Activated CD4-positive, alpha-beta T cell treated with anti-CD3 and anti-CD28 coated beads, Interleukin-2, amount 50 U/mL, for 4 hours (primary cell): Measurements from ENCODE around the gene LSM14B.

Experiments
- DNase-seq, 2 experiments: peaks; one replicate each; pipeline ENCODE4 v3.0.0-alpha.2; 2020

The LSM14B gene

GRCh38 chr20:62133051-62133845 is 11.0 kb downstream of the LSM14B start:
- no peak for DNase-seq

GRCh38 chr20:62133864-62134263 is 11.6 kb downstream of the LSM14B start:
- DNase-seq, result no peak

DNA sequence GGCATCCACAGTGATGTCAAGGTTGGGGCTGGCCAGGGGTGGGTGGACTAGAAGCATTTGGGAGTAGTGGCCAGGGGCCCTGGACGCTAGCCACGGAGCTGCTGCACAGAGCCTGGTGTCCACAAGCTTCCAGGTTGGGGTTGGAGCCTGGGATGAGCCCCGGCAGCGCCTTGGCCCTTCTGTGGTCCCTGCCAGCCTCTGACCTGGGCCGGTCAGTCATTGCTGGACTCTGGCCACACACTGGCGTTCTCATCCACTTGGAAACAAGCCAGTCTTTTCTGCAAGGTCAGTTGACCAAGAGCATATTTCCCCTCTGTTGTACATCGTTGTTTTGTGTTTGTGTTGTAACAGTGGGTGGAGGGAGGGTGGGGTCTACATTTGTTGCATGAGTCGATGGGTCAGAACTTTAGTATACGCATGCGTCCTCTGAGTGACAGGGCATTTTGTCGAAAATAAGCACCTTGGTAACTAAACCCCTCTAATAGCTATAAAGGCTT is 12.5 kb downstream of the LSM14B start:
- DNase-seq, result no peak

DNA sequence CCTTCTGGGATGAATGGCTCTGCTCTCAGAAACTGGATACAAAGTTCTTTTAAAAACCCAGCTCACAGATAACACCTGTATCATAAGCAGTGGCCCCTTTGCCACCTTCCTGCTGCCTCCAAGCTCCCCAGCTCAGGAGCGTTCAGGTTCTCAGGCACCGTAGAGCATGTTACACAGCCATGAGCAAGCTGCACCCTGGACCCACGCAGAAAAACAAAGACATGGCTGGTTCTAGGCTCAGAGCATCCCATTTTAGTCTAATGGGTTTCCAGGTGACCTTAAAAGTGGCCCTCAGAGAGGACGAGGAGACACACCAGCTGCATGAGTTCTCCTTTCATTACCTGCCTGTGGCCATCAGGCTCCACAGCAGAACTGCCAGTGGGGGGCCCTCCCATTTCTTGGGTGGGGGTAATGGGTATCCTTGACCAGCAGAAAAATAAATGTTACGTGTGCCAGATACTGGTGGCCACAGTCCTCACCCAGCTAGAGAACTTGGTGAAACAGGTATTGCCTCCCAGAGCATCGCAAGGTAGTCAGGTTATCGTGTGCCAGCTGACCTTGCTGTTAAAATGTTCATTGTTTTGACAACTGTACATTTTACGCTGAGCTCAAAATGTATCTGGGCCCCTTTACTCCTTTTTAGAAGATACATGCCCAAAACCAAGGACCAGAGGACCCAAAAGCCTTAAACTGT is 13.4 kb downstream of the LSM14B start:
- no peak for DNase-seq

DNA sequence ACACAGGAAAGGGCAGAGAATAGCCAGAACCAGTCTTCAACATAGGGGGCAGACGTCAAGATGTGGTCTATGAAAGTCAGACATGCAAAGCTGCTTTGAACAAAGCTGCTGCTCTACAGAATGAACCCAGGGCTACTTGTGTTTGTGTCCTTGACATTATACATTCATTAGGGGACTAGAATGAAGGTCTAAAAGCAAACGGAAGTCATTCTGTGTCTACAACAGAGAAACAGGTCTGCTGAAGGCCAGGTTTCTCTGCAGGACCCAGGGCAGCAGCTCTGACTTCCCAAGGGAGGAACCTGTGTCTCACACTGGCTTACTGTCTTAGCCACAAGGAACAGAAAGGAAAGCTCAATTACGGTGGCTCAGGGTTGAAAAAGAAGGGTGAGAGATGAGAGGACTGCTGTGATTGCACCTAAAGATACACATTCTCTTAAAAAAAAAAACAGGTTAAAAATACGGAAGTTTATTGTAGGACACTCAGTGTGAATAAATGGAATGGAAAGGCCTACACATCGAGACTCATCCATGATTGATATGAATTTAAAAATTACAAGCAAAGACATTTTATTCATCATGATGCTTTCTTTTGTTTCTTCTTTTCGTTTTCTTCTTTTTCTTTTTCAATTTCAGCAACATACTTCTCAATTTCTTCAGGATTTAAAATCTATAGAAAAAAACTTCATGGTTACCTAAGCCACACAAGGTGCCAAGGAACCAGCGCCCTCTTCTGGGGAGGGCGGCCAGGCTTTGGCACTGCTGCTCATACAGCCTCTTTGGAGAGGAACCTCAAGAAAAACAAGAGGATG is 14.2 kb downstream of the LSM14B start:
- DNase-seq, result peak; percentile 67 to 70

DNA sequence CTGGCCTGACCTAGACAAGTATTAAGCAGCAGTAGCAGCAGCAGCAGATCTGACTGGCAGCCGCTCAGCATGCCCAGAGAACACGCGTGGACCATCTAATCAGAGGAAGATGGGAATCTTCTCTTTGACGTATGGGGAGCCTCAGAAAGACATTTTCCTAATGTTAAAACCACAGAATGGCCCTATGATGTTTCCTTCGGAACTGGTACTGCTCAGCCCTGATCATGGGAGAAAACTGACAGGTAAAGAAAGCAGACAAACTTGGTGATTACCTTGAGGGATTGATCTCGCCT is 14.8 kb downstream of the LSM14B start:
- no peak for DNase-seq

DNA sequence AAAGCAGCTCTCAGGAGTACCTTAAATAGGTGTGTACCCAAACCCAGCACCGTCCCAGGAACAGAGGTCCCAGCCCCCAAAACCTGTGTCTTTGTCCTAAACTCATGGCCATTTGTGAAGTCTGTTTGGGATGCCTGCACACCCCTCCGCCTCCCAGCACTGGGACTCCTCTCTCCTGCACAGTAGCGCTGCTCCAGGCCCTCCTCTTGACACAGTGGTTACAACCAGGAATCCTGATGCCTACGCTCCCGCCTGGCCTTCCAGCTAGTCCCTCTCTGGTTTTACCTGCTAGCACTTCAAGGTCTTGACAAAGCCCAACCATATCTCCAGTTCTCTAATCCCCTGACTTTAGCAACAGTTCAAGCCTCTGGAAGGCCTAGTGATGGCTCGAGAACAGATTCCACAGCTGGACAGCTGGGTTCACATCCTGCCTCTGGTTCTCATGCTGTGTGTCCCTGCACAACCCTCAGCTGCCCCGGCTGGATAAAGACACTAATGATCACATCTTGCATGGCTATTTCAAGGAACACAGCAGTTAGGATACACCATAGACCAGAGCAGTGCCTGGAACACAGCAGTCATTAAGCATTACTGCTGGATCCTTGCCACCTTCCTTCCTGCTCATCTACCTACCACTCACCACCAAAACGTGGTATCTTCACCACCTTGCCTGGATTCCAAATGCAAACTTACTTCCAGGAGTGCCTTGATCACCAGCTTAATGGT is 15.4 kb downstream of the LSM14B start:
- no peak for DNase-seq

- DNase-seq, result no peak
These were observed 15.9 kb downstream of the LSM14B start for GRCh38 chr20:62138204-62138543.

- no peak for DNase-seq
These were observed 16.6 kb downstream of the LSM14B start for GRCh38 chr20:62138912-62139311.

DNA sequence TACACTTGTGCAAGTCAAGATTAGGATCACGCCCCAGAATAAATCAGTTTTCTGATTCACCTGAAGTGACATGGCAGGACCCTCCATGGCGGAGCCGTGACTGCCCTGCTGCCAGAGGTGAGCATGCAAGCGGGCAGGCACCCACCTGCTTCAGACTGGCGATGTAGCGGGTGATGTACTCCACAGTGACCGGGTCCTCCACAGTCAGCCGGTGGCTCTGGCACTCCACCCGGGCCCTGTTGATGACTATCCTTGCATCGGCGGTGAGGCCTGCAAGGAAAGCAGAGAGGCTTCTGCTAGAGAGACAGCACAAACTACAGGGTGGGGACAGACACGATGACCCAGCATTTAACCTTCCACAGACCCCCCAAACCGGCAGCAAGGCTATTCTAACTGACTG is 17.4 kb downstream of the LSM14B start:
- DNase-seq, result no peak

DNA sequence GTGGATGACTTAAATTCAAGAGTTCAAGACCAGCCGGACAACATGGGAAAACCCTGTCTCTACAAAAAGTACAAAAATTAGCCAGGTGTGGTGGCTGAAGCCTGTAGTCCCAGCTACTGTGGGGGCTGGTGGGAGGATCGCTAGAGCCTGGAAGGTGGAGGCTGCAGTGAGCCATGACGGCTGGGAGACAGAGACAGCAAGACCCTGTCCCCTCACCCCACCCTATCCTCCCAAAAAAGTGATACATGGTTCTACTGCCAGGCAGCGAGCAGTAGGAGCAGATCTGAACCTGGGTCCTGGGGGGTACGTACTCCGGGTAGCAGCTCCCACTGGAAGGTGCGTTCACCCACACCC is 18.7 kb downstream of the LSM14B start:
- DNase-seq, result no peak

DNA sequence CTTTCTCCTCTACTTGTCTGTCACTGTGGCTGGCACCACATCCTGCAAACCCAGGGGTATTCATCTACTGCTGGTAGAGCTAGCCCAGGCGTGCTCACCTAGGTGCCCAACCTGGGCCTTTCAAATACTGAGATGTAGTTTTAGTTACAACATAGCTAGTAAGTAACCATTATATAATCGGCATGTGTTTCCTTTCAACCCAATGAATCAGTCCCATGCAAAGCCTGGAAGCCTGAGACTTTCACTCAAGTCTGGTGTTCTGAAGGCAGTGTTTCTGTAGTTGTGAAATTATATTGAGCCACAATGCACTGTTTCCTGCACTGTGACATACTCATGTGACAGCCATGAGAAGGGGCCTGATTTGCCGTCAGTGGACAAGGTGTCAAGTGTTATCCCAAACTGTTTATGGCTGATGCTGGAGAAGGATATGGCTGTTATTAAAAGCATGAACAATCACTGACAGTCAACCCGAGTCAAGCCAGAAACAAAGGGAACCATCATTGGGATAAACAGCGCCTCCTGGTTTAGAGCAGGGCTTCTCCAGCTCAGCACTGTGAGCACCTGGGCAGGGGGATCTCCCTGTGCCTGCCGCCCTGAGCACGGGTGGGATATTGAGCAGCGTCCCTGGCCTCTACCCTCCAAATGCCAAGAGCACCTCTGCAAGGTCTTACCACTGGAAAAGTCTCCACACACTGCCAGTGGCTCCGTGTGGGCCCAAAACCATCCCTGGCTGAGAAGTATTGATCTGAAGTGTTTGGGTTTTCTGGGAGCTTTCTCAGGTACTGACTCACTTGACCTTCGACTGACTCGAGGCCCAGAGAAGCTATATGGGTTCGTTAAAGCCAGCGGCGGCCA is 19.3 kb downstream of the LSM14B start:
- DNase-seq, result no peak

DNA sequence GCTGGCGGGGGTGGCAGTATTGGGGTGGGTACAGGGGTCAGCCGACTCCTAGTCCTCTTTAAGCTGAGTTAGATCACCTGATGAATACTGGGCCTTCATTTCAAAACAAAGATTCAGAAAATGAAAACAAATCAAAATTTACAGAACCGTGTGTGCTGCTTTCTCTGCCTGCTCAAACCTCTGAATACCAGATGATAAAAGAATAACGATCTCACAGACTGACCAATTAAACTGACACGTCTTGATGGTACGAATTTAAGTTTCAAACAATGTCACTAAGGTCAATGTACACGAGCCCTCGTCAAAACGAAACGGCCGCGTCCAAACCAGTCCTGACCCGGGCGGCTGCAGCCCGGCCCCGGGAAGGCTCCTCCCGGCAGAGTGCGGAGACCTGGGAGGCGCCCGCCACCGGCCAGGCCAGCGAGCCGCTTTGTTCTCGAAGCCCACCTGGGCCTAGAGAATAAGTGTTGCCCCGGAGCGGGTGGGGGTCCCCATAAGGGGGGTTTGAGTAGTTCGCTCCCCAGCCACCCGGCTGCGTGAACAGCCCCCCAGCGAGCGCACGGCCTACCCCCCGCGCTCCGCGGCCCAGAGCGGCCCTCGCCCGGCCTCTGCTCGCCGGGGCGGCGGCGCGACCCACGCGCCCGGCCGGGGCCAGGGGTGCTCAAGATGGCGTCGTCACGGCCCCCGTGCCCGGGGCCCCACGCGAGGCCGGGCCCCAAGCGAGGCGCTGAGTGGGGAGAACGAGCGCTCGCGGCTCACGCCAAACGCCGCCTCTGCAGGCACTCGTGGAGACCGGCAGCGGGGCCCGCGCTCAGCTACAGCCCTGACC is 20.2 kb downstream of the LSM14B start:
- no peak for DNase-seq

GRCh38 chr20:62143081-62143956 is 21.0 kb downstream of the LSM14B start, which contains the start of the genes PSMA7 and SS18L1:
PSMA7 (minus strand) TSS chr20:62143394; CDS start chr20:62143303, 91 bp downstream.
SS18L1 (plus strand) TSS chr20:62143769; CDS start chr20:62143821, 52 bp downstream.
- peak; percentile 73 to 80 for DNase-seq

GRCh38 chr20:62143957-62144825 is 21.9 kb downstream of the LSM14B start:
- DNase-seq, result peak; percentile 39

DNA sequence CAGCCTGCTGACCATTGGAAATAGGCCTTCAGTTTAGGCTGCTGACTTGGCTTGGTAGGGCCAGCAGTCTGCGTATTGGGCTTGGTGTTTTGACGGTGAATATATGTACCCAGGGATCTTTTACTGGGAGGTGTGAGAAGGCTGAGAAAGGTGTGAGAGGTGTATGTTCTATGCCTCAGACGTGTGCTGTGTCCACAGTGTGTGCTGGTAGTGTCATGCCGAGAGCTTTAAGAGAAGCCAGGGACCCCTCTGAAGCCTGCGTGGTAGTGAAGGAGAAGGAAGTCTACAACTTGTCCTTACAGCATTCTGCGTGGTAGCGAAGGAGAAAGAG is 23.4 kb downstream of the LSM14B start:
- DNase-seq, result no peak

DNA sequence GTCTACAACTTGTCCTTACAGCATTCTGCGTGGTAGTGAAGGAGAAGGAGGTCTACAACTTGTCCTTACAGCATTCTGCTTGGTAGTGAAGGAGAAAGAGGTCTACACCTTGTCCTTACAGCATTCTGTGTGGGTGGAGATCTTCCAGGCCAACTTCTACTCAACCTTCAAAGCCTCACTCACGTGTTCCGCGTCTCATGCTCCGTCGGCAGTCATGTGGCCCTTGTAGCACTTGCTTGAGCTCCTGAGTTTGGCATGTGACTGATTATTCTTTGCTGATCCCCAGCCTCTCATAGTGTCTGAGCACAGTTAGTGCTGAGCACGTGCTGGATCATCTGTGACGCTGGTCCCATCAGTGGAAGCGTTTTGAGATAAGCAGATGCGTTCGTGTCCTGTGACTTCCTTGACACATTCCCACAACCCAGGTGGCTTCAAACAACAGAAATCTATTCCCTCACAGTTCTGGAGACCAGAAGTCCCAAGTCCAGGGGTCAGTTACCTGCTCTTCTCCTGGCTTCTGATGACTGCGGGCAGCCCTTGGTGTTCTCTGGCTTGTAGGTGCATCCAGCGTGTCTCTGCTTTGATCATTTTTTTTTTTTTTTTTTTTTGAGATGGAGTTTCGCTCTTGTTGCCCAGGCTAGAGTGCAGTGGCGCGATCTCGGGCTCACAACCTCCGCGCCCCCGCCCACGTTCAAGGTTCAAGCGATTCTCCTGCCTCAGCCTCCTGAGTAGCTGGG is 23.9 kb downstream of the LSM14B start:
- DNase-seq, result no peak

GRCh38 chr20:62147125-62147524 is 24.9 kb downstream of the LSM14B start:
- DNase-seq, result no peak
